B cell (primary cell): ENCODE data around the gene NPR2. TPM values are rescaled to one million over a fixed set of nuclear protein-coding genes. Genes with fewer than 3 reads are reported as not detected.

Source experiments
- ATAC-seq: fragments of 200-7000 bp; cut with Tn5 transposase; one replicate; pipeline ENCODE4 v1.10.0; 2021; ENCODE audit warnings: low read depth, mild to moderate bottlenecking, moderate number of reproducible peaks, moderate library complexity
- CTCF ChIA-PET: fragments of 350-600 bp; sonication (Branson Sonifier 250); formaldehyde crosslinking; loops from one replicate; lab custom pipeline; 2021; ENCODE audit warnings: antibody characterized with exemption, inconsistent platforms; lab: Charles Lee
- POLR2A ChIA-PET: fragments of 350-600 bp; sonication (Branson Sonifier 250); formaldehyde crosslinking; loops from one replicate; lab custom pipeline; 2021; ENCODE audit warnings: antibody characterized with exemption; lab: Charles Lee
- DNase-seq: peaks from one replicate; pipeline ENCODE4 v3.0.0; 2013
- H2AFZ ChIP-seq: 2 replicates; pipeline ENCODE4 v1.6.1; 2012; ENCODE audit warnings: mild to moderate bottlenecking, low read depth, low read length; ENCODE audit not compliant: insufficient read depth, poor library complexity, severe bottlenecking
- H3K27ac ChIP-seq, 2 donors: 1 replicate in 1 of 2; 2 replicates in 1 of 2; pipeline ENCODE4 v1.5.1; 2012 to 2013; ENCODE audit warnings: low read length in 2 of 2, mild to moderate bottlenecking in 2 of 2, moderate library complexity in 1 of 2
- H3K27me3 ChIP-seq, 4 experiments: fragments of 200-600 bp in 1 of 4; sonication (generic) in 1 of 4; replicated peaks in 1 of 4; 1 replicate in 2 of 4; 2 replicates in 2 of 4; pipeline versions ENCODE4 v1.6.1 to v1.7.0; 2013 to 2016; ENCODE audit warnings: low read length in 3 of 4, mild to moderate bottlenecking in 2 of 4, mixed read lengths in 1 of 4, moderate library complexity in 1 of 4; ENCODE audit not compliant: insufficient read depth in 4 of 4, control insufficient read depth in 3 of 4; ENCODE audit errors: control extremely low read depth in 1 of 4
- H3K36me3 ChIP-seq, 2 experiments: replicated peaks in 1 of 2; 1 replicate in 1 of 2; 2 replicates in 1 of 2; pipeline versions ENCODE4 v1.6.1 to v1.7.1; 2013; ENCODE audit warnings: low read length in 1 of 2; ENCODE audit not compliant: insufficient read depth in 2 of 2, control insufficient read depth in 1 of 2; ENCODE audit errors: control extremely low read depth in 1 of 2, extremely low read depth in 1 of 2
- H3K4me1 ChIP-seq, 2 donors: fragments of 200-600 bp in 1 of 2; sonication (generic) in 1 of 2; 1 replicate in 1 of 2; 2 replicates in 1 of 2; pipeline versions ENCODE4 v1.5.1 to v1.6.1; 2013 to 2017; ENCODE audit warnings: low read length in 2 of 2; ENCODE audit not compliant: control insufficient read depth in 2 of 2, insufficient read depth in 2 of 2
- H3K4me2 ChIP-seq: replicated peaks from 2 replicates; pipeline ENCODE3; 2012; ENCODE audit warnings: mild to moderate bottlenecking, low read depth, low read length; ENCODE audit not compliant: poor library complexity, severe bottlenecking
- H3K4me3 ChIP-seq, 5 experiments: fragments of 200-600 bp in 1 of 5; sonication (generic) in 1 of 5; 1 replicate in 3 of 5; 2 replicates in 2 of 5; pipeline versions ENCODE4 v1.5.1 to v1.7.0; 2011 to 2016; ENCODE audit warnings: low read length in 4 of 5, mild to moderate bottlenecking in 4 of 5, low read depth in 2 of 5, control low read depth in 1 of 5, moderate library complexity in 1 of 5; ENCODE audit not compliant: insufficient read depth in 1 of 5; ENCODE audit errors: control extremely low read depth in 1 of 5, extremely low read depth in 1 of 5
- H3K79me2 ChIP-seq: fragments of 200-600 bp; sonication (generic); one replicate; pipeline ENCODE4 v1.6.0; 2016; ENCODE audit warnings: low read length; ENCODE audit not compliant: control insufficient read depth, insufficient read depth
- H3K9ac ChIP-seq: fragments of 200-600 bp; sonication (generic); 2 replicates; pipeline ENCODE4 v1.6.1; 2017; ENCODE audit warnings: mild to moderate bottlenecking, low read length, moderate library complexity
- H3K9me3 ChIP-seq, 3 donors: one replicate each; pipeline versions ENCODE4 v1.6.1 to v1.7.1; 2013; ENCODE audit warnings: low read length in 2 of 3; ENCODE audit not compliant: control insufficient read depth in 2 of 3, insufficient read depth in 1 of 3; ENCODE audit errors: control extremely low read depth in 1 of 3
- H4K20me1 ChIP-seq: 2 replicates; pipeline ENCODE4 v1.6.0; 2012; ENCODE audit warnings: mild to moderate bottlenecking, low read length; ENCODE audit not compliant: insufficient read depth, control insufficient read depth, poor library complexity, severe bottlenecking
- H3K27ac Mint-ChIP-seq: one replicate; pipeline ENCODE4 v1.8.0; 2021; ENCODE audit warnings: mixed read lengths
- H3K27me3 Mint-ChIP-seq: one replicate; pipeline ENCODE4 v1.8.0; 2021; ENCODE audit warnings: mixed read lengths
- H3K4me1 Mint-ChIP-seq: one replicate; pipeline ENCODE4 v1.8.0; 2021; ENCODE audit warnings: mixed read lengths
- H3K4me3 Mint-ChIP-seq: one replicate; pipeline ENCODE4 v1.8.0; 2021; ENCODE audit warnings: mixed read lengths
- H3K9me3 Mint-ChIP-seq: one replicate; pipeline ENCODE4 v1.8.0; 2022; ENCODE audit warnings: mixed read lengths; ENCODE audit not compliant: insufficient read depth
- EZH2 ChIP-seq: IDR thresholded peaks from 2 replicates; pipeline ENCODE4 v1.6.1; 2012; ENCODE audit warnings: borderline replicate concordance, low read depth, mild to moderate bottlenecking, moderate library complexity, low read length; ENCODE audit not compliant: insufficient read depth, poor library complexity, severe bottlenecking
- whole genome bisulfite sequencing: methylation state at CpG from one replicate; pipeline ENCODE4 v1.1.5; 2013; ENCODE audit warnings: missing lambda C conversion rate; ENCODE audit not compliant: insufficient coverage; 5-methylcytosine and 5-hydroxymethylcytosine counted together
- intact Hi-C: fragments of 100-400 bp; cut with micrococcal nuclease; formaldehyde crosslinking; loops from one replicate; pipeline ENCODE4 v1.10.0; 2022
- polyA plus RNA-seq: library from polyadenylated mRNA; depleted of rRNA; stranded (reverse); fragments of >200 nt; gene quantifications from 2 replicates; pipeline ENCODE4 v1.2.3, GENCODE V29; 2012
- total RNA-seq, 2 donors: library from RNA; stranded (reverse); fragments of 120-200 nt in 1 of 2; gene quantifications; 1 replicate in 1 of 2; 2 replicates in 1 of 2; pipeline versions ENCODE4 v1.2.3 to v1.2.4, GENCODE V29; 2013 to 2022
- TF ChIP-seq, protein P1 (sequence below): fragments of 200-600 bp; IDR thresholded peaks from one replicate; pipeline ENCODE4 v1.8.0; 2022; ENCODE audit warnings: antibody characterized with exemption, mild to moderate bottlenecking

Gene NPR2
- total and polyA plus RNA-seq, 2 donors (not counting 1 experiment from before 2014, with no cell fraction given), result 7.6 to 8.0 TPM

DNA sequence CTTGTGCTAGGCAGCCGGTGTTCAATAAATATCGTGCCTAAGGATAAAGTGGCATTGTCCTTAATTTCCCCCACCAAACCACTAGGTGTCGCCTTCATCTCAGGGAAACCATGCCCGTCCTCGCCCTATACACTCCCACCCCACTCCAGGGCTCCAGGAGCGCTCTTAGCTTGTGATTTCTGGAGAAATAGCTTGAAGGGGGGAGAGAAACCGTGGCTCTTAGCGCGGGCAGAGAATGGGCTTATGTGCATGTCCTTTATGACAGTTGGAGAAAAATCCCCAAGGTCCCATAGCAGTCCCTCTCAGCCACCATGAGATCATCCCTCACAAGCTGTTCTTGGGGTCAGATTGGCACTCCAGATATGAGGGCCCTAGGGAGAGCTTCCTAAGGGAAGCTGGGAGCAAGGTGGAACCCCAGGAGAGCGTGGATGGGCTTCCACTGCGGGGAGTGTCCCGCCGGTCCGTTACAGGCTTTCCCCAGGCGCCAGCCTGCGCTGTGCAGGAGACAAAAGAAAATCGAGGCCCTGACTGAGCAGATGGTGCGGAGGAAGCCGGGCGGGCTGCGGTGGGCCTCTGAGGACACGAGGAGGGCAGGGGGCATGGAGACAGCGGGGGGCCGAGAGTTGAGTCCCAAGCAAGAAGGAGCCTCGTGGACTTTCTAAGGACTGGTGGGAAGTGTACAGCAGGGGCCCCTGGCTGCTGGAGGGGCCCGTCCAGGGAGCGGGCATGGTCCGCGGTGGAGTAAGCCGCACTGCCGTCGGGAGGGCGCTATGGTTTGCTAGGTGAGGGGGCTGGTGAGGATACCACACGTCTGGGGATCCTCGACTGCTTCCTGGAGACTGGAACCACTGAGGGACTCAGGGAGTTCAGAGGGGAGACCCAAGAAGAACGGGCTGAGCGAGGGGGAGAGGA lies 750 bp upstream of the NPR2 start:
- no peak overlapping the region for H3K4me2 ChIP-seq
- peaks cover 0 to 5% of the 10 kb centered on the region in 2 experiments for H3K36me3 ChIP-seq
- H3K27me3 ChIP-seq, result peaks cover 0 to 6% (median 3%) of the 10 kb centered on the region in 4 experiments
- H3K79me2 ChIP-seq, result peaks cover 8% of the 10 kb centered on the region
- peak; percentile 79 for DNase-seq
- Mint-ChIP-seq H3K9me3 (no peaks in the 10 kb centered on the region), H3K27ac (peak overlapping the region; percentile 26), H3K27me3 (peaks cover 4% of the 10 kb centered on the region), H3K4me1 (peaks cover 9% of the 10 kb centered on the region), H3K4me3 (peak overlapping the region; percentile 41)
- no peak overlapping the region for H3K4me3 ChIP-seq
- H2AFZ ChIP-seq, result no peak overlapping the region
- no peak overlapping the region for H3K27ac ChIP-seq
- peaks cover 9% of the 10 kb centered on the region for H4K20me1 ChIP-seq
- intact Hi-C loops, result loop anchor here (1.0 to 2.0 kb wide), 3 partner anchors 34 to 92 kb away; no protein-coding TSS in a partner anchor
- peak; percentile 92 for ATAC-seq
- TF ChIP-seq, protein P1, sequence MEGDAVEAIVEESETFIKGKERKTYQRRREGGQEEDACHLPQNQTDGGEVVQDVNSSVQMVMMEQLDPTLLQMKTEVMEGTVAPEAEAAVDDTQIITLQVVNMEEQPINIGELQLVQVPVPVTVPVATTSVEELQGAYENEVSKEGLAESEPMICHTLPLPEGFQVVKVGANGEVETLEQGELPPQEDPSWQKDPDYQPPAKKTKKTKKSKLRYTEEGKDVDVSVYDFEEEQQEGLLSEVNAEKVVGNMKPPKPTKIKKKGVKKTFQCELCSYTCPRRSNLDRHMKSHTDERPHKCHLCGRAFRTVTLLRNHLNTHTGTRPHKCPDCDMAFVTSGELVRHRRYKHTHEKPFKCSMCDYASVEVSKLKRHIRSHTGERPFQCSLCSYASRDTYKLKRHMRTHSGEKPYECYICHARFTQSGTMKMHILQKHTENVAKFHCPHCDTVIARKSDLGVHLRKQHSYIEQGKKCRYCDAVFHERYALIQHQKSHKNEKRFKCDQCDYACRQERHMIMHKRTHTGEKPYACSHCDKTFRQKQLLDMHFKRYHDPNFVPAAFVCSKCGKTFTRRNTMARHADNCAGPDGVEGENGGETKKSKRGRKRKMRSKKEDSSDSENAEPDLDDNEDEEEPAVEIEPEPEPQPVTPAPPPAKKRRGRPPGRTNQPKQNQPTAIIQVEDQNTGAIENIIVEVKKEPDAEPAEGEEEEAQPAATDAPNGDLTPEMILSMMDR, result peak; percentile 93
- TF ChIP-seq EZH2, result no peak
- ChIA-PET CTCF (interaction anchor here (0.6 to 6.0 kb wide), 48 partner anchors 8 to 232 kb away, joined by 3 to 176 read pairs (median 5); partner anchors contain the start of genes CREB3, FAM221B, GBA2 and HINT2), POLR2A (interaction anchor here (1.5 kb wide), 1 partner anchor 36 kb away, joined by 3 read pairs; no protein-coding TSS in a partner anchor)
- WGBS, result 80% methylated on average over 28 of the region's 37 CpGs
- peaks cover 5% of the 10 kb centered on the region in 2 donors for H3K4me1 ChIP-seq
- no peaks in the 10 kb centered on the region for H3K9me3 ChIP-seq
- no peak overlapping the region for H3K9ac ChIP-seq
